ENCODE measurements around the gene RBBP4. TPM values are rescaled to one million over a fixed set of nuclear protein-coding genes. Genes with fewer than 3 reads are reported as not detected.
A peak's percentile ranks its signal among the peaks of the same experiment; 100 is the strongest.

The RBBP4 gene
- total and polyA plus RNA-seq, 2 of the 8 experiments (the other 6 are each of a cell fraction or from before 2014, with no cell fraction given) = 147 to 397 TPM

DNA sequence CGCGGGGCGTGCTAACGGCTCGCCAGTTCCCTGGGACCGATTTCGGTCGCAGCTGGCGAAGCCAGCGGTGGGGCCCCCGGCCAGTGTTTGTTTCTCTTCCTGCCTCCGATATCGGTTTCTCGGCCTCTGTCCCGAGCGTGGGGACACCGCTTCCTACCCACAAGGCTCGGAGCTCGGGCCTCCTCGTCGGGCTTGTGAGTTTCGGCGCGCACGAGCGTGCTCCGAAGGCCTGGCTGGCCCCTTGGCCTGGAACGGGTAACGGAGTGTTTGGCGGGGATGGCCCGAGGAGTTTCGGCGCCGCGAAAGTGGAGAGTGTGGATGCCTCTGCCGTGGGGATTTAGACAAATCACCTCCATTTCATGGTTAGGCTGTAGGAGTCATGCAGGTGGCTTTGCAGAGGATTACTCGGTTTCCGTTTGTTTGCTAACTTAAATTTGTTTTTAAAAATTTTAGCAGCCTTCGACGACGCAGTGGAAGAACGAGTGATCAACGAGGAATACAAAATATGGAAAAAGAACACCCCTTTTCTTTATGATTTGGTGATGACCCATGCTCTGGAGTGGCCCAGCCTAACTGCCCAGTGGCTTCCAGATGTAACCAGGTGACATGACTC, 559 bp downstream of the RBBP4 start (continued):
- TF ChIP-seq, protein P1, sequence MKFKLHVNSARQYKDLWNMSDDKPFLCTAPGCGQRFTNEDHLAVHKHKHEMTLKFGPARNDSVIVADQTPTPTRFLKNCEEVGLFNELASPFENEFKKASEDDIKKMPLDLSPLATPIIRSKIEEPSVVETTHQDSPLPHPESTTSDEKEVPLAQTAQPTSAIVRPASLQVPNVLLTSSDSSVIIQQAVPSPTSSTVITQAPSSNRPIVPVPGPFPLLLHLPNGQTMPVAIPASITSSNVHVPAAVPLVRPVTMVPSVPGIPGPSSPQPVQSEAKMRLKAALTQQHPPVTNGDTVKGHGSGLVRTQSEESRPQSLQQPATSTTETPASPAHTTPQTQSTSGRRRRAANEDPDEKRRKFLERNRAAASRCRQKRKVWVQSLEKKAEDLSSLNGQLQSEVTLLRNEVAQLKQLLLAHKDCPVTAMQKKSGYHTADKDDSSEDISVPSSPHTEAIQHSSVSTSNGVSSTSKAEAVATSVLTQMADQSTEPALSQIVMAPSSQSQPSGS (IDR thresholded peaks at IDR 0.05; ENCODE audit: low read length) = no peak
- TF ChIP-seq TBP (IDR thresholded peaks at IDR 0.05; ENCODE audit: low read depth, low read length) (no peak), BACH1 (IDR thresholded peaks at IDR 0.05; ENCODE audit: low read length) (0 out of 2 replicates have a peak, but pooled peaks have one; percentile 16), NRF1 (IDR thresholded peaks at IDR 0.05; ENCODE audit: low read depth, low read length) (no peak), SAP30 (IDR thresholded peaks at IDR 0.05; ENCODE audit: insufficient read depth, insufficient replicate concordance, low read length) (no peak), CHD1 (IDR thresholded peaks at IDR 0.05; ENCODE audit: low read depth, low read length) (no peak), POU5F1 (IDR thresholded peaks at IDR 0.05; ENCODE audit: low read depth, low read length) (no peak), SP1 (IDR thresholded peaks at IDR 0.05; ENCODE audit: low read depth, low read length) (no peak), POLR2AphosphoS5 (IDR thresholded peaks at IDR 0.05; ENCODE audit: low read depth, low read length) (peak; percentile 9; the same call in 1 of the 2 replicates), CREB1 (IDR thresholded peaks at IDR 0.05) (no peak), GABPA (IDR thresholded peaks at IDR 0.05; ENCODE audit: borderline replicate concordance, insufficient read depth, low read length) (no peak), RNF2 (IDR thresholded peaks at IDR 0.05; ENCODE audit: borderline replicate concordance, low read depth, low read length, missing control alignments, poor library complexity, severe bottlenecking) (no peak), TAF1 (IDR thresholded peaks at IDR 0.05; ENCODE audit: low read depth, low read length) (no peak), RXRA (IDR thresholded peaks at IDR 0.05; ENCODE audit: insufficient read depth, low read depth, low read length) (no peak), ASH2L (IDR thresholded peaks at IDR 0.05; ENCODE audit: low read length) (peak; percentile 17), SRF (IDR thresholded peaks at IDR 0.05; ENCODE audit: low read depth, low read length) (no peak)
- TF ChIP-seq, protein P2, sequence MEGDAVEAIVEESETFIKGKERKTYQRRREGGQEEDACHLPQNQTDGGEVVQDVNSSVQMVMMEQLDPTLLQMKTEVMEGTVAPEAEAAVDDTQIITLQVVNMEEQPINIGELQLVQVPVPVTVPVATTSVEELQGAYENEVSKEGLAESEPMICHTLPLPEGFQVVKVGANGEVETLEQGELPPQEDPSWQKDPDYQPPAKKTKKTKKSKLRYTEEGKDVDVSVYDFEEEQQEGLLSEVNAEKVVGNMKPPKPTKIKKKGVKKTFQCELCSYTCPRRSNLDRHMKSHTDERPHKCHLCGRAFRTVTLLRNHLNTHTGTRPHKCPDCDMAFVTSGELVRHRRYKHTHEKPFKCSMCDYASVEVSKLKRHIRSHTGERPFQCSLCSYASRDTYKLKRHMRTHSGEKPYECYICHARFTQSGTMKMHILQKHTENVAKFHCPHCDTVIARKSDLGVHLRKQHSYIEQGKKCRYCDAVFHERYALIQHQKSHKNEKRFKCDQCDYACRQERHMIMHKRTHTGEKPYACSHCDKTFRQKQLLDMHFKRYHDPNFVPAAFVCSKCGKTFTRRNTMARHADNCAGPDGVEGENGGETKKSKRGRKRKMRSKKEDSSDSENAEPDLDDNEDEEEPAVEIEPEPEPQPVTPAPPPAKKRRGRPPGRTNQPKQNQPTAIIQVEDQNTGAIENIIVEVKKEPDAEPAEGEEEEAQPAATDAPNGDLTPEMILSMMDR (IDR thresholded peaks at IDR 0.05; ENCODE audit: control extremely low read depth in 1 of 3, insufficient read depth in 1 of 3, low read depth in 1 of 3, low read length in 3 of 3) = 0 out of 4 replicates have a peak, but pooled peaks of 1 of the 3 experiments have one; percentile 0
